H1 (cell line): ENCODE results near the gene RPP30. TPM values are rescaled to one million over a fixed set of nuclear protein-coding genes. Genes with fewer than 3 reads are reported as not detected.

ENCODE experiments used
- BRCA1 ChIP-seq: IDR thresholded peaks from 2 replicates; pipeline ENCODE4 v1.6.1; 2012; ENCODE audit warnings: low read depth, low read length, improper control_type of control experiment
- CBX5 ChIP-seq: fragments of 300-800, 300-1000 bp; sonication (generic); IDR thresholded peaks from 2 replicates; pipeline ENCODE4 v1.7.1; 2016; ENCODE audit warnings: antibody characterized with exemption, low read length, low read depth
- CHD2 ChIP-seq: IDR thresholded peaks from 2 replicates; pipeline ENCODE4 v1.6.1; 2012; ENCODE audit warnings: low read length, improper control_type of control experiment
- CTBP2 ChIP-seq: IDR thresholded peaks from 2 replicates; pipeline ENCODE4 v1.7.0; 2011; ENCODE audit warnings: borderline replicate concordance, mild to moderate bottlenecking, moderate library complexity, mixed read lengths, low read length; ENCODE audit not compliant: insufficient read depth, insufficient read length
- JUN ChIP-seq: IDR thresholded peaks from 2 replicates; pipeline ENCODE4 v1.6.1; 2011; ENCODE audit warnings: low read depth, mild to moderate bottlenecking, improper control_type of control experiment, low read length
- KDM4A ChIP-seq: IDR thresholded peaks from one replicate; pipeline ENCODE4 v1.7.1; 2012; ENCODE audit warnings: low read depth, mild to moderate bottlenecking, moderate library complexity, low read length, inconsistent platforms; ENCODE audit not compliant: severe bottlenecking
- PHF8 ChIP-seq: fragments of 200-600 bp; sonication (generic); conservative IDR thresholded peaks from 2 replicates; pipeline ENCODE4 v1.7.1; 2012; ENCODE audit warnings: low read depth, mild to moderate bottlenecking, inconsistent platforms, low read length, moderate library complexity
- SIX5 ChIP-seq: IDR thresholded peaks from 2 replicates; pipeline ENCODE4 v1.6.1; 2011; ENCODE audit warnings: mild to moderate bottlenecking, low read depth, low read length
- USF2 ChIP-seq: IDR thresholded peaks from 2 replicates; pipeline ENCODE4 v1.6.1; 2011; ENCODE audit warnings: low read length, improper control_type of control experiment
- polyA plus RNA-seq, 7 experiments: library from polyadenylated mRNA; depleted of rRNA in 3 of 7; stranded (reverse) in 5 of 7; unstranded in 2 of 7; fragments of >200 nt in 5 of 7; fragments of 200-250 nt in 2 of 7; gene quantifications; 1 replicate in 5 of 7; 2 replicates in 1 of 7; 4 replicates in 1 of 7; pipeline versions ENCODE4 v1.2.1 to v1.2.3, GENCODE V29; 2011 to 2013; ENCODE audit warnings: missing spikeins in 2 of 7, mixed read lengths in 2 of 7
- small RNA-seq: library from polyadenylated mRNA; stranded (forward); fragments of <200 nt; extraction: miRNeasy Mini kit (QIAGEN cat#:217004); gene quantifications from one replicate; pipeline ENCODE3, GENCODE V24; 2013; ENCODE audit not compliant: insufficient read depth
- total RNA-seq: library from RNA; stranded (reverse); fragmentation: NEBNext Ultra II Directional; extraction: Animal tissue kit (Norgen Biotek cat#: 25700); gene quantifications from 2 replicates; pipeline ENCODE4 v1.2.1, GENCODE V29; 2021

RPP30 gene
- total and polyA plus RNA-seq, 2 of the 8 experiments (the other 6 are each of a cell fraction or from before 2014, with no cell fraction given) = 38.9 to 79.7 TPM

- no peak for TF ChIP-seq BRCA1
- no peak for TF ChIP-seq PHF8
- no peak for TF ChIP-seq CBX5
- no peak for TF ChIP-seq USF2
- TF ChIP-seq JUN = no peak
- no peak for TF ChIP-seq SIX5
- no peak for TF ChIP-seq CTBP2
- TF ChIP-seq CHD2 = no peak
- no peak for TF ChIP-seq KDM4A
Observed at GRCh38 chr10:90947030-90947960, 75.5 kb downstream of the RPP30 start (continued).

Small RNAs within 50 kb of the gene (small RNA-seq; reads per million reads assigned to genes)
- gene RF00019 (not detected), gene RNU6-740P (not detected)

Other genes starting within 250 kb of the RPP30 start
- gene HTR7, start 13.9 kb upstream of the RPP30 start, total RNA-seq = 24.6 and 26.9 TPM in 2 replicates
- 11.5 and 22.9 TPM in 2 replicates for gene HTR7, start 13.9 kb upstream of the RPP30 start, polyA plus RNA-seq (2011; rRNA removed)
- not detected in 2 replicates for gene ANKRD1, start 49.1 kb downstream of the RPP30 start, total RNA-seq
- 0.03 and 0.11 TPM in 2 replicates for gene ANKRD1, start 49.1 kb downstream of the RPP30 start, polyA plus RNA-seq (2011; rRNA removed)